Endothelial cell of hepatic sinusoid (primary cell): Measurements from ENCODE around the gene HOXB2.

Source experiments
- in situ Hi-C: cut with HindIII; loops from 2 replicates; pipeline ENCODE4 v1.10.0; 2017; ENCODE audit warnings: low sequenced_read_pairs

HOXB2 gene

DNA sequence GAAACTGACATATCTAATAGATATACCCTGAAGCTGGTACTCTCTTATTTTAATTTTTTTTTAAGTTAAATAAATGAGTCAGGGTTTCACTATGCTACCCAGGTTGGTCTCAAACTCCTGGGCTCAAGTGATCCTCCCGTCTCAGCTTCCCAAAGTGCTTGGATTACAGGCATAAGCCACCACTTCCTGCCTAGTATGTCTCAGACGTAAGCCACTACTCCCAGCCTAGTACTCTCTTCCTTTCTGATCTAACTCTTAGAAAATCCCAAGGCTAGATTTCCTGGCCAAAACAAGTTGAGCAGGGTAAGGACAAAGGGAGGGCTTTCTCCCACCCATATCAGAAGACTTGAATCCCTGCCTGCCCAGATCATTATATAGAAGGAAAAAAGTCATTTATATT, 47.8 kb downstream of the HOXB2 start:
- in situ Hi-C loops = no loop called here

DNA sequence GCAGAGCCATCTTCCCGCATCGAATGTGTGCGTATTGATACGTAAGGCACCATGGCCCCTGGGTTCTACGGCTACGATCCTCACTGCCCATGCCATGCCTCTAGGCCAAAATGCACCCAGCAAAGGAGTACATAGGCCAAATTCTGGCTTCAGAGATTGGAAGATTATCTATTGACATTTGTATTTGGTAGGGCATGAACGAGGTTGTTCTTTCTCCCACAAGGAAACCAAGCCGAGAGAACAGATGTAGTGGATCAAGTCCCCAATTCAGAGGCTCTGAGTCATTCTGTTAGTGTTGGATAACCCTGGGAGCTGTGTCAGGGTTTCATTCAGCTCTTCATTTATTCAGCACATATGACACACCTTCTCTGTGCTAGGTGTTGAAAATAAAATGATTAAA, 50.6 kb downstream of the HOXB2 start:
- in situ Hi-C loops = no loop called here
